Measurements from ENCODE around the gene KRT83.

GRCh38 chr12:52308806-52309425 is 12.3 kb downstream of the KRT83 start:
- TF ChIP-seq CTCF (conservative IDR thresholded peaks at IDR 0.05), result no peak
- no peak for TF ChIP-seq EZH2 (IDR thresholded peaks at IDR 0.05; ENCODE audit: low read depth)

Data from PC-9 (cell line).